Nephron progenitor cell (in vitro differentiated cells): Measurements from ENCODE around the gene NTRK3.

ENCODE experiments used
- DNase-seq: peaks from one replicate; pipeline ENCODE4 v3.0.0; 2021
- H3K27ac Mint-ChIP-seq: 2 replicates; pipeline ENCODE4 v1.8.0; 2021; ENCODE audit warnings: mild to moderate bottlenecking, moderate library complexity, mixed read lengths
- H3K27me3 Mint-ChIP-seq: 2 replicates; pipeline ENCODE4 v1.8.0; 2021; ENCODE audit warnings: mild to moderate bottlenecking, low read depth, mixed read lengths; ENCODE audit not compliant: poor library complexity
- H3K36me3 Mint-ChIP-seq: 2 replicates; pipeline ENCODE4 v1.8.0; 2021; ENCODE audit warnings: low read depth, mixed read lengths
- H3K4me1 Mint-ChIP-seq: 2 replicates; pipeline ENCODE4 v1.8.0; 2021; ENCODE audit warnings: mixed read lengths
- H3K4me3 Mint-ChIP-seq: 2 replicates; pipeline ENCODE4 v1.8.0; 2021; ENCODE audit warnings: mild to moderate bottlenecking, moderate library complexity, mixed read lengths
- H3K9me3 Mint-ChIP-seq: 2 replicates; pipeline ENCODE4 v1.8.0; 2021; ENCODE audit warnings: mild to moderate bottlenecking, moderate library complexity, mixed read lengths
- CTCF ChIP-seq: fragments of 200-600 bp; sonication (generic); IDR thresholded peaks from 2 replicates; pipeline ENCODE4 v1.5.0; 2021; ENCODE audit warnings: antibody characterized with exemption

The NTRK3 gene

GRCh38 chr15:87901008-87901407 lies 355.5 kb downstream of the NTRK3 start:
- Mint-ChIP-seq H3K4me1 (no peaks in the 10 kb centered on the region), H3K36me3 (no peaks in the 10 kb centered on the region), H3K27ac (no peak overlapping the region), H3K4me3 (no peak overlapping the region), H3K9me3 (no peaks in the 10 kb centered on the region), H3K27me3 (peaks cover 37% of the 10 kb centered on the region)
- no peak for TF ChIP-seq CTCF
- no peak for DNase-seq

DNA sequence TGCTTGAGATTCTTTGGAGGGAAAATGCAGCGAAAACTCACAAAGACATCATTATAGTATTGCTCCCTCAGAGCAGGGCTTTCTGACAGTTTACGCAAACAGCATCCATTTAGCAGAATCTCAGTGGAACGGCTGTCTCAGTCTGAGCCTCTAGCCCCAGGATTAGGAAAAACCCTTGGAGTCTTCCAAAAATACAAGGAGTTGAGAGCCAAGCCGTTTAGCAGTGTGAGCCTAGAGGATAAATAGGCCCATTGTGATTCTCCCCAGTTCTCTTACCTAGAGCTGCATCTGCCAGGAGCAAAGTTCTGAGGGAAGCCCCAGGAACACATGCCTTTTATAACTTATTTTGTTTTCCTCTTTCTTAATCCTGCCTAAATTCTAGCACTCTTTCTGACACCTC lies 359.6 kb downstream of the NTRK3 start:
- Mint-ChIP-seq H3K4me1 (no peaks in the 10 kb centered on the region), H3K9me3 (no peaks in the 10 kb centered on the region), H3K27me3 (peaks cover 18% of the 10 kb centered on the region), H3K27ac (no peak overlapping the region), H3K4me3 (no peak overlapping the region), H3K36me3 (no peaks in the 10 kb centered on the region)
- no peak for TF ChIP-seq CTCF
- no peak for DNase-seq

DNA sequence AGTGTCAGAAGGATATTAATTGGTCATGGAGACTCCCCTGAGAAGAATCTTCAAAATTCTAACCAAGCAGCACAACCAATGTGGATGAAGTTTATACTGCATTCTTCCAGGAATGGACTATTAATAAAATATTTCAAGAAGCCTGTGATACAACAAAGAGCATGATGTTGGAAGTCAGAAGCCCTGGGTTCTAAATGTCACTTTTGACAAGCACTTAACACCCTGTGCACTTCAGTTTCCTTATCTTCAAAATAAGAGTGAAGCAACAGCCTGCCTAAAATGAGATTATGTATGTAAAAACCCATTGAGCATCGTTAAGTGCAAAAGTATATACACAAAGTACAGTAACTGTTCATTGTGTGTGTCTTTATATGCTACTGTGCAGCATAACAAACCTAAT lies 369.4 kb downstream of the NTRK3 start:
- no peaks in the 10 kb centered on the region for H3K9me3 Mint-ChIP-seq
- no peak for TF ChIP-seq CTCF
- H3K4me1 Mint-ChIP-seq: no peaks in the 10 kb centered on the region
- no peaks in the 10 kb centered on the region for H3K36me3 Mint-ChIP-seq
- peaks cover 44% of the 10 kb centered on the region for H3K27me3 Mint-ChIP-seq
- no peak overlapping the region for H3K27ac Mint-ChIP-seq
- DNase-seq: no peak
- H3K4me3 Mint-ChIP-seq: no peak overlapping the region

- H3K9me3 Mint-ChIP-seq: no peaks in the 10 kb centered on the region
- no peak for DNase-seq
- TF ChIP-seq CTCF: no peak
- H3K4me1 Mint-ChIP-seq: peaks cover 5% of the 10 kb centered on the region
- no peaks in the 10 kb centered on the region for H3K36me3 Mint-ChIP-seq
- no peak overlapping the region for H3K27ac Mint-ChIP-seq
- peaks cover 20% of the 10 kb centered on the region for H3K27me3 Mint-ChIP-seq
- H3K4me3 Mint-ChIP-seq: no peak overlapping the region
These were observed 375.5 kb downstream of the NTRK3 start for GRCh38 chr15:87881026-87881425.

- H3K4me1 Mint-ChIP-seq: peaks cover 22% of the 10 kb centered on the region
- peaks cover 10% of the 10 kb centered on the region for H3K27me3 Mint-ChIP-seq
- H3K4me3 Mint-ChIP-seq: no peak overlapping the region
- no peaks in the 10 kb centered on the region for H3K36me3 Mint-ChIP-seq
- no peak for DNase-seq
- H3K27ac Mint-ChIP-seq: no peak overlapping the region
- no peaks in the 10 kb centered on the region for H3K9me3 Mint-ChIP-seq
- no peak for TF ChIP-seq CTCF
These were observed 378.6 kb downstream of the NTRK3 start for GRCh38 chr15:87877822-87878542.

- Mint-ChIP-seq H3K27me3 (peaks cover 13% of the 10 kb centered on the region), H3K36me3 (no peaks in the 10 kb centered on the region), H3K4me3 (no peak overlapping the region), H3K27ac (no peak overlapping the region), H3K9me3 (no peaks in the 10 kb centered on the region), H3K4me1 (peaks cover 22% of the 10 kb centered on the region)
- TF ChIP-seq CTCF: no peak
- DNase-seq: no peak
These were observed 379.3 kb downstream of the NTRK3 start for GRCh38 chr15:87877114-87877810.
